Neural progenitor cell (in vitro differentiated cells): Measurements from ENCODE around the gene ANK3. TPM values are rescaled to one million over a fixed set of nuclear protein-coding genes. Genes with fewer than 3 reads are reported as not detected.
A peak's percentile ranks its signal among the peaks of the same experiment; 100 is the strongest.

Experiments
- DNase-seq: peaks from one replicate; pipeline ENCODE4 v3.0.0-alpha.2; 2016; ENCODE audit warnings: low spot score
- H2AFZ ChIP-seq: fragments of 200-600 bp; sonication (generic); replicated peaks from 2 replicates; pipeline ENCODE4 v1.6.1; 2016; ENCODE audit warnings: antibody characterized with exemption
- H3F3A ChIP-seq: fragments of 200-600 bp; sonication (generic); 2 replicates; pipeline ENCODE4 v1.6.1; 2016; ENCODE audit warnings: antibody characterized with exemption, low read depth
- H3K27ac ChIP-seq: fragments of 200-600 bp; sonication (generic); 2 replicates; pipeline ENCODE4 v1.5.1; 2016; ENCODE audit warnings: mild to moderate bottlenecking
- H3K27me3 ChIP-seq: fragments of 200-600 bp; sonication (generic); 2 replicates; pipeline ENCODE4 v1.6.1; 2016; ENCODE audit warnings: mild to moderate bottlenecking, moderate library complexity
- H3K36me3 ChIP-seq: fragments of 200-600 bp; sonication (generic); 2 replicates; pipeline ENCODE4 v1.5.1; 2016
- H3K4me1 ChIP-seq: fragments of 200-600 bp; sonication (generic); 2 replicates; pipeline ENCODE4 v1.6.1; 2016; ENCODE audit warnings: mixed run types
- H3K4me2 ChIP-seq: fragments of 200-600 bp; sonication (generic); 2 replicates; pipeline ENCODE4 v1.6.1; 2016
- H3K4me3 ChIP-seq: fragments of 200-600 bp; sonication (generic); 2 replicates; pipeline ENCODE4 v1.5.1; 2016
- H3K79me2 ChIP-seq: fragments of 200-600 bp; sonication (generic); 2 replicates; pipeline ENCODE4 v1.6.1; 2016; ENCODE audit warnings: low read depth
- H3K9ac ChIP-seq: fragments of 200-600 bp; sonication (generic); 2 replicates; pipeline ENCODE4 v1.6.1; 2016
- H3K9me3 ChIP-seq: fragments of 200-600 bp; sonication (generic); 2 replicates; pipeline ENCODE4 v1.5.1; 2016; ENCODE audit warnings: low read depth
- H4K20me1 ChIP-seq: fragments of 200-600 bp; sonication (generic); 2 replicates; pipeline ENCODE4 v1.6.1; 2016; ENCODE audit warnings: low read depth
- H3K27ac Mint-ChIP-seq: 3 replicates; pipeline ENCODE4 v1.8.0; 2021; ENCODE audit warnings: mixed read lengths
- H3K27me3 Mint-ChIP-seq: 2 replicates; pipeline ENCODE4 v1.8.0; 2022; ENCODE audit warnings: low read depth, mild to moderate bottlenecking, inconsistent platforms, moderate library complexity, mixed read lengths; ENCODE audit not compliant: insufficient read depth
- H3K36me3 Mint-ChIP-seq: 3 replicates; pipeline ENCODE4 v1.8.0; 2021; ENCODE audit warnings: mixed read lengths
- H3K4me1 Mint-ChIP-seq: 3 replicates; pipeline ENCODE4 v1.8.0; 2021; ENCODE audit warnings: mixed read lengths
- H3K4me3 Mint-ChIP-seq: 3 replicates; pipeline ENCODE4 v1.8.0; 2021; ENCODE audit warnings: mild to moderate bottlenecking, moderate library complexity, mixed read lengths
- H3K9me3 Mint-ChIP-seq: 3 replicates; pipeline ENCODE4 v1.8.0; 2020; ENCODE audit warnings: mixed read lengths
- CTCF ChIP-seq: fragments of 200-600 bp; sonication (generic); IDR thresholded peaks from 2 replicates; pipeline ENCODE4 v1.5.1; 2017; ENCODE audit warnings: antibody characterized with exemption, mild to moderate bottlenecking
- EZH2 ChIP-seq: fragments of 200-600 bp; sonication (generic); IDR thresholded peaks from 2 replicates; pipeline ENCODE4 v1.6.1; 2017; ENCODE audit warnings: antibody characterized with exemption, mild to moderate bottlenecking, moderate library complexity
- EZH2phosphoT487 ChIP-seq: fragments of 200-600 bp; sonication (generic); IDR thresholded peaks from 2 replicates; pipeline ENCODE4 v1.6.1; 2017; ENCODE audit warnings: antibody characterized with exemption
- total RNA-seq: library from RNA; depleted of rRNA; stranded (reverse); fragments of >200 nt; gene quantifications from 2 replicates; pipeline ENCODE4 v1.2.3, GENCODE V29; 2015; ENCODE audit warnings: low replicate concordance

Gene ANK3
- total RNA-seq, 1 donor from 2014 or later = 54.1 TPM

- H3K4me1 ChIP-seq = no peaks in the 10 kb centered on the region
- no peak overlapping the region for H3K4me3 ChIP-seq
- H3K27ac ChIP-seq = no peak overlapping the region
- H3K79me2 ChIP-seq = no peaks in the 10 kb centered on the region
- Mint-ChIP-seq H3K4me1 (no peaks in the 10 kb centered on the region), H3K36me3 (no peaks in the 10 kb centered on the region), H3K27ac (no peak overlapping the region), H3K27me3 (no peaks in the 10 kb centered on the region), H3K9me3 (peaks cover 2% of the 10 kb centered on the region), H3K4me3 (no peak overlapping the region)
- H3K9me3 ChIP-seq = no peaks in the 10 kb centered on the region
- H3K9ac ChIP-seq = no peak overlapping the region
- H4K20me1 ChIP-seq = no peaks in the 10 kb centered on the region
- no peak overlapping the region for H2AFZ ChIP-seq
- no peak for DNase-seq
- no peaks in the 10 kb centered on the region for H3F3A ChIP-seq
- H3K4me2 ChIP-seq = no peak overlapping the region
- H3K27me3 ChIP-seq = no peaks in the 10 kb centered on the region
- no peaks in the 10 kb centered on the region for H3K36me3 ChIP-seq
- TF ChIP-seq EZH2 (no peak), EZH2phosphoT487 (no peak), CTCF (no peak)
These were observed 242.0 kb downstream of the ANK3 start for GRCh38 chr10:60147576-60148265.

GRCh38 chr10:60147025-60147424, 242.7 kb downstream of the ANK3 start:
- Histone ChIP-seq H3K36me3 (no peaks in the 10 kb centered on the region), H3K27ac (no peak overlapping the region), H4K20me1 (no peaks in the 10 kb centered on the region), H3K4me3 (no peak overlapping the region), H3K27me3 (no peaks in the 10 kb centered on the region), H3K4me2 (no peak overlapping the region), H2AFZ (peak overlapping the region; percentile 19), H3F3A (peaks cover 2% of the 10 kb centered on the region), H3K4me1 (no peaks in the 10 kb centered on the region), H3K9ac (no peak overlapping the region), H3K79me2 (no peaks in the 10 kb centered on the region), H3K9me3 (no peaks in the 10 kb centered on the region)
- no peak for DNase-seq
- H3K27me3 Mint-ChIP-seq = no peaks in the 10 kb centered on the region
- no peak overlapping the region for H3K4me3 Mint-ChIP-seq
- no peaks in the 10 kb centered on the region for H3K36me3 Mint-ChIP-seq
- TF ChIP-seq EZH2phosphoT487 (no peak), CTCF (no peak), EZH2 (no peak)
- H3K9me3 Mint-ChIP-seq = peaks cover 2% of the 10 kb centered on the region
- H3K27ac Mint-ChIP-seq = peak overlapping the region; percentile 15
- no peaks in the 10 kb centered on the region for H3K4me1 Mint-ChIP-seq

GRCh38 chr10:60144099-60144498, 245.6 kb downstream of the ANK3 start:
- Histone ChIP-seq H3K9ac (no peak overlapping the region), H3F3A (peaks cover 23% of the 10 kb centered on the region), H3K36me3 (no peaks in the 10 kb centered on the region), H3K9me3 (no peaks in the 10 kb centered on the region), H3K79me2 (peaks cover 12% of the 10 kb centered on the region), H4K20me1 (no peaks in the 10 kb centered on the region), H3K27ac (no peak overlapping the region), H3K4me1 (peaks cover 15% of the 10 kb centered on the region), H3K4me2 (no peak overlapping the region), H2AFZ (no peak overlapping the region), H3K27me3 (no peaks in the 10 kb centered on the region), H3K4me3 (no peak overlapping the region)
- H3K27me3 Mint-ChIP-seq = no peaks in the 10 kb centered on the region
- H3K4me1 Mint-ChIP-seq = peaks cover 7% of the 10 kb centered on the region
- H3K36me3 Mint-ChIP-seq = no peaks in the 10 kb centered on the region
- DNase-seq = no peak
- TF ChIP-seq EZH2 (no peak), CTCF (no peak), EZH2phosphoT487 (no peak)
- H3K4me3 Mint-ChIP-seq = no peak overlapping the region
- no peaks in the 10 kb centered on the region for H3K9me3 Mint-ChIP-seq
- H3K27ac Mint-ChIP-seq = no peak overlapping the region
